Left lung (tissue), 14 donors: ENCODE results near the gene KNOP1. TPM values are rescaled to one million over a fixed set of nuclear protein-coding genes. Genes with fewer than 3 reads are reported as not detected.

ENCODE experiments used
- ATAC-seq: fragments of 200-7000 bp; cut with Tn5 transposase; one replicate; pipeline ENCODE4 v1.9.1; 2020; ENCODE audit warnings: moderate library complexity
- DNase-seq, 4 donors: peaks; one replicate each; pipeline ENCODE4 v3.0.0-alpha.2; 2013 to 2020
- H3K27ac ChIP-seq, 2 donors: fragments of 200-600 bp; sonication (generic) in 1 of 2; one replicate each; pipeline versions ENCODE4 v1.5.0 to v1.8.0; 2020 to 2021
- H3K27me3 ChIP-seq, 2 donors: fragments of 200-600 bp; sonication (generic) in 1 of 2; one replicate each; pipeline versions ENCODE4 v1.5.0 to v1.8.0; 2020 to 2021
- H3K36me3 ChIP-seq, 2 donors: fragments of 200-600 bp; sonication (generic) in 1 of 2; one replicate each; pipeline versions ENCODE4 v1.5.0 to v1.8.0; 2020 to 2021
- H3K4me1 ChIP-seq, 2 donors: fragments of 200-600 bp; one replicate each; pipeline ENCODE4 v1.8.0; 2021
- H3K4me3 ChIP-seq, 2 donors: fragments of 200-600 bp; sonication (generic) in 1 of 2; one replicate each; pipeline versions ENCODE4 v1.5.0 to v1.8.0; 2020 to 2021; ENCODE audit warnings: mild to moderate bottlenecking in 1 of 2
- H3K9me3 ChIP-seq, 2 donors: fragments of 200-600 bp; sonication (generic) in 1 of 2; one replicate each; pipeline versions ENCODE4 v1.5.0 to v1.8.0; 2020 to 2021
- intact Hi-C, 2 donors: fragments of 100-400 bp; cut with DNase I; formaldehyde crosslinking; loops; one replicate each; pipeline versions ENCODE4 v1.11.2 to v1.14.2; 2022
- long read RNA-seq, 12 donors: library from polyadenylated mRNA in 2 of 12; unstranded in 2 of 12; transcript quantifications; one replicate each; pipeline ENCODE4 v2.0.0 and lab custom pipeline, GENCODE V29; 2019 to 2026
- polyA plus RNA-seq, 6 donors: library from polyadenylated mRNA; unstranded; fragments of 120-200 nt; gene quantifications; one replicate each; pipeline ENCODE4 v1.2.1, GENCODE V29; 2013; ENCODE audit not compliant: insufficient read length in 6 of 6
- total RNA-seq, 2 donors: library from RNA; stranded (reverse); fragmentation: NEBNext Ultra II Directional; extraction: Animal tissue kit (Norgen Biotek cat#: 25700); gene quantifications; one replicate each; pipeline ENCODE4 v1.2.1, GENCODE V29; 2021
- TF ChIP-seq, protein P1 (sequence below), 2 donors: fragments of 200-600 bp; sonication (generic) in 1 of 2; IDR thresholded peaks; one replicate each; pipeline versions ENCODE4 v1.5.0 to v1.8.0; 2021; ENCODE audit warnings: antibody characterized with exemption in 2 of 2
- donor health status: DM: no; HTN: yes; CAD: no.
- donor health status: DM: no; HTN: no; CAD: no.

The KNOP1 gene
- total RNA-seq (10 to 100 TPM; 12.5 to 18.6 TPM), polyA plus RNA-seq (10 to 100 TPM; 29.1 to 49.0 (median 32.9) TPM)
- long read RNA-seq, donor 1, full-length matches to known transcripts: 8 of 43 reads
- long read RNA-seq, donor 1, partial matches to known transcripts: 35 of 43 reads
- long read RNA-seq, donor 1, other reads (novel, unspliced or antisense): 0 of 43 reads
- long read RNA-seq, donor 2, full-length matches to known transcripts: 6 of 49 reads
- long read RNA-seq, donor 2, partial matches to known transcripts: 38 of 49 reads
- long read RNA-seq, donor 2, other reads (novel, unspliced or antisense): 5 of 49 reads
- long read RNA-seq, donor 3, full-length matches to known transcripts: 2 of 21 reads
- long read RNA-seq, donor 3, partial matches to known transcripts: 19 of 21 reads
- long read RNA-seq, donor 3, other reads (novel, unspliced or antisense): 0 of 21 reads
- long read RNA-seq, donor 4, partial matches to known transcripts: 9 of 13 reads
- long read RNA-seq, donor 4, other reads (novel, unspliced or antisense): 3 of 13 reads
- long read RNA-seq, donor 5, partial matches to known transcripts: 35 of 36 reads
- long read RNA-seq, donor 5, other reads (novel, unspliced or antisense): 0 of 36 reads
- long read RNA-seq, donor 6, full-length matches to known transcripts: 3 of 20 reads
- long read RNA-seq, donor 6, partial matches to known transcripts: 17 of 20 reads
- long read RNA-seq, donor 6, other reads (novel, unspliced or antisense): 0 of 20 reads
- long read RNA-seq, donor 7, full-length matches to known transcripts: 2 of 7 reads
- long read RNA-seq, donor 7, partial matches to known transcripts: 5 of 7 reads
- long read RNA-seq, donor 7, other reads (novel, unspliced or antisense): 0 of 7 reads
- long read RNA-seq, donor 8, full-length matches to known transcripts: 9 of 23 reads
- long read RNA-seq, donor 8, partial matches to known transcripts: 14 of 23 reads
- long read RNA-seq, donor 8, other reads (novel, unspliced or antisense): 0 of 23 reads
- long read RNA-seq, donor 9: 0 reads
- long read RNA-seq, donor 10, full-length matches to known transcripts: 4 of 35 reads
- long read RNA-seq, donor 10, partial matches to known transcripts: 27 of 35 reads
- long read RNA-seq, donor 10, other reads (novel, unspliced or antisense): 4 of 35 reads
- long read RNA-seq, donor 11: 0 reads
- long read RNA-seq, donor 12, full-length matches to known transcripts: 3 of 17 reads
- long read RNA-seq, donor 12, partial matches to known transcripts: 14 of 17 reads
- long read RNA-seq, donor 12, other reads (novel, unspliced or antisense): 0 of 17 reads

DNA sequence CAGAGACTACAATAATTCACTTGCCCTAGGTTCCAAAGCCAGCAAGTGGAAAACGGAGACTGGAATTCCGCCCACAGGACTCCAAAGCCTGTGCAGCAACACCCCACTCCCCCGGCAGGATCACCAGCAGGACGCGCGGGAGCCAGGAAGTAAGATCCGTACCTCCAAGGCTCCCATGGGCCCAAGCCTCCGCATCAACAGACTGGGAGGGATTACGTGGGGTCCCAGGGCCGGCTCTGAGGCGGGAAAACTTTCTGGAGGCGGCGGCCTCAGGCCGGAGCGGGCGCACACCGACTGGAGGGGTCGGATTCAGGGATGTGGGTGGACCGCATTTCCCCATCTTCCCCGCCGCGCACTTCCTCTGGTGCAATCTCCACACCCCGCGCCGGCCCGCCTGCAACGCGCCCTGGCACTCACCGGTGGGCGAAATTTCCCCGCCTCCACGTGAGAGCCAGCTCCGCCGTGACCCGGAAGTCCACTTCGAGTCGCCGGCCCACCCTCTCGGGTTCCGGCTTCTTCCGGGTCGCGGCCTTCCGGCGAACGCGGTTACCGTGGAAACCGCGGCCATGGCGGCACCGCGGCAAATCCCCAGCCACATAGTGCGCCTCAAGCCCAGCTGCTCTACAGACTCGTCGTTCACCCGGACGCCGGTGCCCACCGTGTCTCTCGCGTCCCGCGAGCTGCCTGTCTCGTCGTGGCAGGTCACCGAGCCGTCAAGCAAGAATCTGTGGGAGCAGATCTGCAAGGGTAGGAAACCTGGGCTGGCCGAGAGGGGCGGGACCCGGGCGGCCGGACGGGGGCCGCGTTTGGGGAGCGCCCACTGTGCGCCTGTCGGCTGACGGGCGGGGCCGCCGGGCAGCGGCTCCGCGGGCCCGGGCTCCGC lies at the start of gene KNOP1, which contains the start of gene IQCK:
TSS of gene KNOP1 (minus strand) at position 487 of the 883 bp plus-strand sequence. CDS start 3,192 bp downstream, outside the sequence.
TSS of gene IQCK (plus strand) at position 531 of the 883 bp plus-strand sequence. CDS start at position 567, 36 bp downstream.
- H3K4me3 ChIP-seq: peak within 1 kb of the TSS; percentile 99
- no peaks in the 10 kb centered on the region for H3K9me3 ChIP-seq
- intact Hi-C loops: no loop called here
- H3K36me3 ChIP-seq: peaks cover 0 to 18% of the 10 kb centered on the region in 2 donors
- H3K27me3 ChIP-seq: no peaks in the 10 kb centered on the region
- ATAC-seq: peak; percentile 98
- H3K27ac ChIP-seq: peak within 1 kb of the TSS; percentile 33 to 80
- peaks cover 11 to 25% of the 10 kb centered on the region in 2 donors for H3K4me1 ChIP-seq
- TF ChIP-seq, protein P1, sequence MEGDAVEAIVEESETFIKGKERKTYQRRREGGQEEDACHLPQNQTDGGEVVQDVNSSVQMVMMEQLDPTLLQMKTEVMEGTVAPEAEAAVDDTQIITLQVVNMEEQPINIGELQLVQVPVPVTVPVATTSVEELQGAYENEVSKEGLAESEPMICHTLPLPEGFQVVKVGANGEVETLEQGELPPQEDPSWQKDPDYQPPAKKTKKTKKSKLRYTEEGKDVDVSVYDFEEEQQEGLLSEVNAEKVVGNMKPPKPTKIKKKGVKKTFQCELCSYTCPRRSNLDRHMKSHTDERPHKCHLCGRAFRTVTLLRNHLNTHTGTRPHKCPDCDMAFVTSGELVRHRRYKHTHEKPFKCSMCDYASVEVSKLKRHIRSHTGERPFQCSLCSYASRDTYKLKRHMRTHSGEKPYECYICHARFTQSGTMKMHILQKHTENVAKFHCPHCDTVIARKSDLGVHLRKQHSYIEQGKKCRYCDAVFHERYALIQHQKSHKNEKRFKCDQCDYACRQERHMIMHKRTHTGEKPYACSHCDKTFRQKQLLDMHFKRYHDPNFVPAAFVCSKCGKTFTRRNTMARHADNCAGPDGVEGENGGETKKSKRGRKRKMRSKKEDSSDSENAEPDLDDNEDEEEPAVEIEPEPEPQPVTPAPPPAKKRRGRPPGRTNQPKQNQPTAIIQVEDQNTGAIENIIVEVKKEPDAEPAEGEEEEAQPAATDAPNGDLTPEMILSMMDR (IDR thresholded peaks at IDR 0.05): no peak
- peak; percentile 88 to 95 (median 93) for DNase-seq

DNA sequence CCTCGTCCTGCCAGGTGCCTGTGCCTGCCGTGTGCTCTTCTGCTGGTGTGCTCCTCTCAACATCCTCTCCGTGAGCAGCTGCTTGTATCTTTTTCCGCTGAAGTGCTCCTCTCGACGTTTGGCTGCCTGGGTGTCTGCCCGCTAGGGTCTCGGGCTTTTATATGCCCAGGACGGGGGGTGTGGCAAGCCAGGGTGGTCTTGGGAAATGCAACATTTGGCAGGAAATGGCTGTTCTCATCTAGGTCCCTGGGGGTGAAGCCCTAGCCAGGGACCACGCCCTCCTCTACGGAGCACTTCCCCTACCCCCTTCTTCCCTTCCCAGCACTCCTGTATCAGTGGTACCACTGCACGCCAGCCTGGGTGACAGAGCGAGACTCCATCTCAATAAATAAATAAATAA lies 49.5 kb upstream of the KNOP1 start:
- ATAC-seq (no peak), DNase-seq (no peak)
- TF ChIP-seq, protein P1 (IDR thresholded peaks at IDR 0.05): no peak
- H3K27me3 ChIP-seq: no peaks in the 10 kb centered on the region
- H3K4me3 ChIP-seq: no peak overlapping the region
- peaks cover 0 to 8% of the 10 kb centered on the region in 2 donors for H3K4me1 ChIP-seq
- H3K36me3 ChIP-seq: no peaks in the 10 kb centered on the region
- intact Hi-C loops: no loop called here
- no peak overlapping the region for H3K27ac ChIP-seq
- peaks cover 0 to 6% of the 10 kb centered on the region in 2 donors for H3K9me3 ChIP-seq

GRCh38 chr16:19766988-19767387 lies 49.0 kb upstream of the KNOP1 start:
- peaks cover 0 to 6% of the 10 kb centered on the region in 2 donors for H3K9me3 ChIP-seq
- no peak for DNase-seq
- no peaks in the 10 kb centered on the region for H3K36me3 ChIP-seq
- intact Hi-C loops: no loop called here
- no peak overlapping the region for H3K27ac ChIP-seq
- TF ChIP-seq, protein P1 (IDR thresholded peaks at IDR 0.05): no peak
- no peaks in the 10 kb centered on the region for H3K27me3 ChIP-seq
- peaks cover 0 to 8% of the 10 kb centered on the region in 2 donors for H3K4me1 ChIP-seq
- no peak for ATAC-seq
- H3K4me3 ChIP-seq: no peak overlapping the region

DNA sequence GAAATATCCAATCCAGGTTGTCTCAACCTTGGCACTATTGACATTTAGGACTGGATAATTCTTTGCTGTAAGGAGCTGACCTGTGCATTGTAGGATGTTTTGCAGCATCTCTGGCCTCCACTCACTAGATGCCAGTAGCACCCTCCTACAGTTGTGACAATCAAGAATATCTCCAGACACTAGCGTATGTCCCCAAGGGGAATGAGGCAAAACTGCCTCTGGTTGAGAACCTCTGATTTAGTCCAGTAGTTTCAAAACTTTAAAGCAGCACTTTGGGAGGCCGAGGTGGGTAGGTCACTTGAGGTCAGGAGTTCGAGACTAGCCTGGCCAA lies 48.5 kb upstream of the KNOP1 start:
- H3K27ac ChIP-seq: no peak overlapping the region
- H3K36me3 ChIP-seq: no peaks in the 10 kb centered on the region
- DNase-seq: no peak
- peak; percentile 13 for ATAC-seq
- H3K4me1 ChIP-seq: peaks cover 0 to 8% of the 10 kb centered on the region in 2 donors
- H3K9me3 ChIP-seq: peaks cover 0 to 6% of the 10 kb centered on the region in 2 donors
- TF ChIP-seq, protein P1 (IDR thresholded peaks at IDR 0.05): no peak
- H3K27me3 ChIP-seq: no peaks in the 10 kb centered on the region
- H3K4me3 ChIP-seq: no peak overlapping the region
- intact Hi-C loops: no loop called here
